GM13977 (cell line): Measurements from ENCODE around the gene UBAC2.

Source experiments
- DNase-seq: peaks from one replicate; pipeline ENCODE4 v3.0.0; 2012; ENCODE audit warnings: low spot score
- in situ Hi-C: fragments of 300-500 bp; cut with MboI; formaldehyde crosslinking; loops from one replicate; pipeline ENCODE4 v1.12.0; 2022; ENCODE audit warnings: low sequenced_read_pairs, low pct_unique_long_range_greater_than_20kb, mixed read lengths, inconsistent platforms; ENCODE audit not compliant: unreplicated experiment
- TF ChIP-seq, protein P1 (sequence below): IDR thresholded peaks from 2 replicates; pipeline ENCODE4 v1.5.1; 2012; ENCODE audit warnings: mild to moderate bottlenecking, control low read depth; ENCODE audit not compliant: insufficient read depth; ENCODE audit errors: extremely low read depth, missing control alignments

UBAC2 gene

GRCh38 chr13:99270518-99270917 is 69.9 kb downstream of the UBAC2 start:
- no peak for DNase-seq
- in situ Hi-C loops: loop anchor here (5.0 to 25.0 kb wide), 2 partner anchors 167 to 408 kb away; no protein-coding TSS in a partner anchor
- TF ChIP-seq, protein P1, sequence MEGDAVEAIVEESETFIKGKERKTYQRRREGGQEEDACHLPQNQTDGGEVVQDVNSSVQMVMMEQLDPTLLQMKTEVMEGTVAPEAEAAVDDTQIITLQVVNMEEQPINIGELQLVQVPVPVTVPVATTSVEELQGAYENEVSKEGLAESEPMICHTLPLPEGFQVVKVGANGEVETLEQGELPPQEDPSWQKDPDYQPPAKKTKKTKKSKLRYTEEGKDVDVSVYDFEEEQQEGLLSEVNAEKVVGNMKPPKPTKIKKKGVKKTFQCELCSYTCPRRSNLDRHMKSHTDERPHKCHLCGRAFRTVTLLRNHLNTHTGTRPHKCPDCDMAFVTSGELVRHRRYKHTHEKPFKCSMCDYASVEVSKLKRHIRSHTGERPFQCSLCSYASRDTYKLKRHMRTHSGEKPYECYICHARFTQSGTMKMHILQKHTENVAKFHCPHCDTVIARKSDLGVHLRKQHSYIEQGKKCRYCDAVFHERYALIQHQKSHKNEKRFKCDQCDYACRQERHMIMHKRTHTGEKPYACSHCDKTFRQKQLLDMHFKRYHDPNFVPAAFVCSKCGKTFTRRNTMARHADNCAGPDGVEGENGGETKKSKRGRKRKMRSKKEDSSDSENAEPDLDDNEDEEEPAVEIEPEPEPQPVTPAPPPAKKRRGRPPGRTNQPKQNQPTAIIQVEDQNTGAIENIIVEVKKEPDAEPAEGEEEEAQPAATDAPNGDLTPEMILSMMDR: no peak

- TF ChIP-seq, protein P1: no peak
- DNase-seq: no peak
- in situ Hi-C loops: loop anchor here (5.0 to 25.0 kb wide), 2 partner anchors 166 to 409 kb away; no protein-coding TSS in a partner anchor
These were observed 70.6 kb downstream of the UBAC2 start for GRCh38 chr13:99271249-99271648.

DNA sequence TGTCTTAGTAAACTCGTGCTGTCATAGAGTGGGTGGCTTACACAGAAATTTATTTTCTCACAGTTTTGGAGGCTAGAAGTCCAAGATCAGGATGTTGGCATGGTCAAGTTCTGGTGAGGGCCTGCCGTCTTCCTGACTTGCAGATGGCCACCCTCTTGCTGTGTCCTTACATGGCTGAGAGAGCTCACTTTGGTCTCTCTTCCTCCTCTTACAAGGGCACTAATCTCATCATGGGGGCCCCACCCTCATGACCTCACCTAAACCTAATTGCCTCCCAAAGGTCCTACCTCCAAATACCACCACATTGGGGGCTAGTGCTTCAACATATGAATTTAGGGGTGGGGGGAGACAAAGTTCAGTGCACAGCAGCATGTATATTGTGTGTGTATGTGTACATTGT is 71.8 kb downstream of the UBAC2 start:
- TF ChIP-seq, protein P1: no peak
- in situ Hi-C loops: loop anchor here (5.0 to 25.0 kb wide), 2 partner anchors 165 to 410 kb away; no protein-coding TSS in a partner anchor
- DNase-seq: no peak

GRCh38 chr13:99273128-99273527 is 72.5 kb downstream of the UBAC2 start:
- no peak for DNase-seq
- in situ Hi-C loops: loop anchor here (5.0 to 25.0 kb wide), 2 partner anchors 164 to 411 kb away; no protein-coding TSS in a partner anchor
- TF ChIP-seq, protein P1: no peak

DNA sequence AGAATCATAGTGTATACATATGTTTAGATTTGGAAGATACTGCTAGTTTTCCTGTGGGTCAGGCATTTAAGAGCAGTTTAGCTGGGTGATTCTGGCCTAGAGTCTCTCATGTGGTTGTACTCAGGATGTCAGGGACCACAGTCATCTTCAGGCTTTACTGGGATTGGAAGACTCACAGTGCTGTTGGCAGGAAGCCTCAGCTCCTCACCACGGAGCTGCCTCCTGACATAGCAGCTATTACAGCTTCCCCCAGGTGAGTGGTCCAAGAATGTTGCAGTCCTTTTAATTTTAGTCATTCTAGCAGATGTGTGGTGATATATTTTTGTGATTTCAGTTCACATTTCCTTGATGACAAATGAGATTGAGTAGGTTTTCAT is 74.4 kb downstream of the UBAC2 start:
- DNase-seq: no peak
- TF ChIP-seq, protein P1: no peak
- in situ Hi-C loops: loop anchor here (25.0 kb wide), 1 partner anchor 112 kb away; no protein-coding TSS in a partner anchor

DNA sequence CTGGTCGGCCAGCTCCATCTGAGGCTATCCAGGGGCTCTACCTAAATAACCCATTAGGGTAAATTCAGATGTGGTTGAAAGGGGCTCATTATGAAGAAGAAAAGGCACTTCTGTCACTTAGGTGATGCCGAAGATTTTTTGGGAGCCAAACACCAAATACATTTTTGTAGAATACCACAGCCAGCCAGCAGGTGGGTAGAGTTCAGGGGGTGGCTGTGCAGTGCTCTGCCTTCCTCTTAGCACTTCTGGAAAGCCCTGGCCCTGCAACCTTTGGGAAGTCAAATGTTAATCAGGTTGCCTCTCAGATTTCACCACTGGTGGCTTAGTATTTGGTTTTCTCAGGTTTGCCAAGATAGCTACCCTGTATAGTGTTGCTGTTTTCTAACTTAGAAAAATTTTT is 76.1 kb downstream of the UBAC2 start:
- TF ChIP-seq, protein P1: no peak
- no peak for DNase-seq
- in situ Hi-C loops: loop anchor here (25.0 kb wide), 1 partner anchor 111 kb away; no protein-coding TSS in a partner anchor
